Stromal cell of bone marrow (primary cell): Measurements from ENCODE around the gene STEAP2.

Experiments used
- DNase-seq: peaks from one replicate; pipeline ENCODE4 v3.0.0-alpha.2; 2012; ENCODE audit warnings: low read depth

STEAP2 gene

GRCh38 chr7:90272242-90272641 is 60.7 kb downstream of the STEAP2 start:
- DNase-seq, result no peak

DNA sequence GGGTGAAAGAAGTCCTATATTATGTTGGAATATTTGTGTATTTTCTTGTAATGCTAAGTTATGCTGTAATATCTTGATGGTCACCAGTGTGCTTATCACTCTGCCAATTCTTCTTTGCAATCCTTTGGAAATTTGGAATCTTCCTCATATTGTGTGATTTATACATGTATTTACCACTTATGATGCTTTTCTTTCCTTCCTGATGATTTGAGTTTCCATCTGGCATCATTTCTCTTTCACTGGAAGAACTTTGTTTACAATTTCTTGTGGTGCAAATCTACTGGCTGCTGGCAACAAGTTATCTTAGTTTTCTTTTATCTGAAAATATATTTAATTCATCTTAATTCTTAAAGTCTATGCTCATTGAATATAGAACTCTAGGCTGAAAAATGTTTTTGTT is 62.6 kb downstream of the STEAP2 start:
- no peak for DNase-seq

DNA sequence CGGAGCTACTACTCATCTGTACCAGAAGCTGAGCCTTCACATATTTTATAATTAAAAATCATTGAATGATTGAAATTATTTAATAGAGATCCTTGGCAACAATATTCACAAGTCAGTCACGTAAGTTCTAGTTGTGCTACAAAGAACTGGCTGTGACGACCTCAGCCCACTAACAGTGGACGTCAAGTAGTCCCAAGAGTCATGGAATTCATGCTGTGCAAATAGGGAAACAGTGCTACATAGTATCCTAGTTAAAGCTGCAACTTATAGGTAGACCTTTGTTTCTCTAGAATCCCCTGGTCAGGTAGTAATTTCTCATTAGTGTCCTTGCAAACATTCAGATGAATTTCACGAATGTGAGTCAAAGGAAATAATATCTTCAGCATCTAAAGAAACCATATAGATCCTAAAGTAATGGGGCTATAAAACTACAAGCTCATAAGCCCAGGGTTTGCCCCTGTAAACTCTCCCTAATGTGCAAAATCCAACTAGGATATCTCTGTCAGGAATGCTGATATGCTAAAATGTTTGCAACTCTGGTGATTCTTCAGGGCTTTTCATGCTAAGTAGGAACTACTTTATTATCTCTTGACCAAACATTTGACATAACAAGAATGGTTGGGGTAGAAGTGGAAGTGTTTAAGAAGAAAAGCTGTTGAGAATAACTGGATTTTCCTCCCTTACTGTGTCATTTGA is 64.6 kb downstream of the STEAP2 start:
- no peak for DNase-seq
